ENCODE results near the gene NEK11. TPM values are rescaled to one million over a fixed set of nuclear protein-coding genes. Genes with fewer than 3 reads are reported as not detected.

NEK11 gene
- total and polyA plus RNA-seq, 9 of the 15 experiments (the other 6 are each of a cell fraction or from before 2014, with no cell fraction given), result 0.28 to 1.5 (median 0.87) TPM

DNA sequence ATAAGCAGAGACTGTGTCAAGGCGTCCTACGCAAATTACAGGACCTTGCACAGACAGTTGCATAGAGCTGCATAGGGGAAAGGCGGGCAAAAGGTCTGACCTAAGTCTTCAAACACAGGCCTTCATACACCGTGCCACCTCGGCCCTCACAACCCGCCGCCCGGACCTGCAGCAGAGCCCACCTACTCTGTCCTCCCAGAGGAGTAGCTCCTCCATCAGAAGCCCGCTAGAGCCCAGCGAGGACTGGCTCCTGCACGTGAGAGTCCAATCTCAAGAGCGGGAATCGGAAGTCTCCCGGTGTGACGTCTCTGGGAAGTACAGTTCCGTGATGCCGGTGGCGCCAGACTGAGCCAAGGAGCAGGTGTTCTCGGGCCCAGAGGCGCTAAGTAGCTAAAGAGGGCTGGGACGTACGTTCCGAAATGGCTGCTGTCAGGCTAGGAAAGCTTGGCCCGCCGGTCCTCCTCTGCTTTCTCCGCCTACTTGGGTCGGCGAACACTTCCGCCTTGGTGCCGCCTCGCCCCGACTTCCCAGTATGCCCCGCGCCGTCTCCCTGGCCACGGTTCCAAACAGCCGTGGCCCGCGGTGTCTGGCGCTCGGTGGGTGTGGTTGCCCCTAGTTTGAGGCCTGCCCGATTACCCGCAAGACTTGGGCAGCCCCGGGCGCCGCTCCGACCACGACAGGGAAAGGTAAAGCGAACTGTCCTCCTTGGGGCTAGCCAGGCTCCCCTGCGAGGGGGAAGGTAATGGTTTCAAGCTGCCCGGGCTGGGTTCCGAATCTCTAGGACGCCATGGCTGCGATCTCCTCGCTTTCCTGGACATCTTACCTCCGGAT is at the start of gene NEK11, which contains the start of gene ASTE1 (continued):
- TF ChIP-seq SRSF7 (optimal IDR thresholded peaks at IDR 0.05; ENCODE audit: low read depth, low read length) (no peak), ZNF717 (CRISPR knock-in tag; IDR thresholded peaks at IDR 0.05) (no peak), ZBTB26 (CRISPR knock-in tag; IDR thresholded peaks at IDR 0.05) (no peak), HIVEP1 (CRISPR knock-in tag; IDR thresholded peaks at IDR 0.05) (no peak), ZNF3 (CRISPR knock-in tag; IDR thresholded peaks at IDR 0.05) (no peak), CCNT2 (IDR thresholded peaks at IDR 0.05; ENCODE audit: borderline replicate concordance, extremely low read depth, insufficient read length, low read depth, low read length) (peak; percentile 46), NFATC3 (IDR thresholded peaks at IDR 0.05) (no peak), GATA2 (CRISPR knock-in tag; IDR thresholded peaks at IDR 0.05) (no peak), RFX1 (IDR thresholded peaks at IDR 0.05) (peak; percentile 91), ZNF449 (CRISPR knock-in tag; IDR thresholded peaks at IDR 0.05) (no peak), POLR3A (IDR thresholded peaks at IDR 0.05; ENCODE audit: borderline replicate concordance, extremely low read depth, insufficient read depth, insufficient read length) (no peak), OTX1 (CRISPR knock-in tag; IDR thresholded peaks at IDR 0.05) (no peak)
- TF ChIP-seq, protein P1, sequence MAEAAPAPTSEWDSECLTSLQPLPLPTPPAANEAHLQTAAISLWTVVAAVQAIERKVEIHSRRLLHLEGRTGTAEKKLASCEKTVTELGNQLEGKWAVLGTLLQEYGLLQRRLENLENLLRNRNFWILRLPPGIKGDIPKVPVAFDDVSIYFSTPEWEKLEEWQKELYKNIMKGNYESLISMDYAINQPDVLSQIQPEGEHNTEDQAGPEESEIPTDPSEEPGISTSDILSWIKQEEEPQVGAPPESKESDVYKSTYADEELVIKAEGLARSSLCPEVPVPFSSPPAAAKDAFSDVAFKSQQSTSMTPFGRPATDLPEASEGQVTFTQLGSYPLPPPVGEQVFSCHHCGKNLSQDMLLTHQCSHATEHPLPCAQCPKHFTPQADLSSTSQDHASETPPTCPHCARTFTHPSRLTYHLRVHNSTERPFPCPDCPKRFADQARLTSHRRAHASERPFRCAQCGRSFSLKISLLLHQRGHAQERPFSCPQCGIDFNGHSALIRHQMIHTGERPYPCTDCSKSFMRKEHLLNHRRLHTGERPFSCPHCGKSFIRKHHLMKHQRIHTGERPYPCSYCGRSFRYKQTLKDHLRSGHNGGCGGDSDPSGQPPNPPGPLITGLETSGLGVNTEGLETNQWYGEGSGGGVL (CRISPR knock-in tag; IDR thresholded peaks at IDR 0.05), result no peak
- TF ChIP-seq, protein P2, sequence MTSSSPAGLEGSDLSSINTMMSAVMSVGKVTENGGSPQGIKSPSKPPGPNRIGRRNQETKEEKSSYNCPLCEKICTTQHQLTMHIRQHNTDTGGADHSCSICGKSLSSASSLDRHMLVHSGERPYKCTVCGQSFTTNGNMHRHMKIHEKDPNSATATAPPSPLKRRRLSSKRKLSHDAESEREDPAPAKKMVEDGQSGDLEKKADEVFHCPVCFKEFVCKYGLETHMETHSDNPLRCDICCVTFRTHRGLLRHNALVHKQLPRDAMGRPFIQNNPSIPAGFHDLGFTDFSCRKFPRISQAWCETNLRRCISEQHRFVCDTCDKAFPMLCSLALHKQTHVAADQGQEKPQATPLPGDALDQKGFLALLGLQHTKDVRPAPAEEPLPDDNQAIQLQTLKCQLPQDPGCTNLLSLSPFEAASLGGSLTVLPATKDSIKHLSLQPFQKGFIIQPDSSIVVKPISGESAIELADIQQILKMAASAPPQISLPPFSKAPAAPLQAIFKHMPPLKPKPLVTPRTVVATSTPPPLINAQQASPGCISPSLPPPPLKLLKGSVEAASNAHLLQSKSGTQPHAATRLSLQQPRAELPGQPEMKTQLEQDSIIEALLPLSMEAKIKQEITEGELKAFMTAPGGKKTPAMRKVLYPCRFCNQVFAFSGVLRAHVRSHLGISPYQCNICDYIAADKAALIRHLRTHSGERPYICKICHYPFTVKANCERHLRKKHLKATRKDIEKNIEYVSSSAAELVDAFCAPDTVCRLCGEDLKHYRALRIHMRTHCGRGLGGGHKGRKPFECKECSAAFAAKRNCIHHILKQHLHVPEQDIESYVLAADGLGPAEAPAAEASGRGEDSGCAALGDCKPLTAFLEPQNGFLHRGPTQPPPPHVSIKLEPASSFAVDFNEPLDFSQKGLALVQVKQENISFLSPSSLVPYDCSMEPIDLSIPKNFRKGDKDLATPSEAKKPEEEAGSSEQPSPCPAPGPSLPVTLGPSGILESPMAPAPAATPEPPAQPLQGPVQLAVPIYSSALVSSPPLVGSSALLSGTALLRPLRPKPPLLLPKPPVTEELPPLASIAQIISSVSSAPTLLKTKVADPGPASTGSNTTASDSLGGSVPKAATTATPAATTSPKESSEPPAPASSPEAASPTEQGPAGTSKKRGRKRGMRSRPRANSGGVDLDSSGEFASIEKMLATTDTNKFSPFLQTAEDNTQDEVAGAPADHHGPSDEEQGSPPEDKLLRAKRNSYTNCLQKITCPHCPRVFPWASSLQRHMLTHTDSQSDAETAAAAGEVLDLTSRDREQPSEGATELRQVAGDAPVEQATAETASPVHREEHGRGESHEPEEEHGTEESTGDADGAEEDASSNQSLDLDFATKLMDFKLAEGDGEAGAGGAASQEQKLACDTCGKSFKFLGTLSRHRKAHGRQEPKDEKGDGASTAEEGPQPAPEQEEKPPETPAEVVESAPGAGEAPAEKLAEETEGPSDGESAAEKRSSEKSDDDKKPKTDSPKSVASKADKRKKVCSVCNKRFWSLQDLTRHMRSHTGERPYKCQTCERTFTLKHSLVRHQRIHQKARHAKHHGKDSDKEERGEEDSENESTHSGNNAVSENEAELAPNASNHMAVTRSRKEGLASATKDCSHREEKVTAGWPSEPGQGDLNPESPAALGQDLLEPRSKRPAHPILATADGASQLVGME (CRISPR knock-in tag; IDR thresholded peaks at IDR 0.05), result no peak
- TF ChIP-seq, protein P3, sequence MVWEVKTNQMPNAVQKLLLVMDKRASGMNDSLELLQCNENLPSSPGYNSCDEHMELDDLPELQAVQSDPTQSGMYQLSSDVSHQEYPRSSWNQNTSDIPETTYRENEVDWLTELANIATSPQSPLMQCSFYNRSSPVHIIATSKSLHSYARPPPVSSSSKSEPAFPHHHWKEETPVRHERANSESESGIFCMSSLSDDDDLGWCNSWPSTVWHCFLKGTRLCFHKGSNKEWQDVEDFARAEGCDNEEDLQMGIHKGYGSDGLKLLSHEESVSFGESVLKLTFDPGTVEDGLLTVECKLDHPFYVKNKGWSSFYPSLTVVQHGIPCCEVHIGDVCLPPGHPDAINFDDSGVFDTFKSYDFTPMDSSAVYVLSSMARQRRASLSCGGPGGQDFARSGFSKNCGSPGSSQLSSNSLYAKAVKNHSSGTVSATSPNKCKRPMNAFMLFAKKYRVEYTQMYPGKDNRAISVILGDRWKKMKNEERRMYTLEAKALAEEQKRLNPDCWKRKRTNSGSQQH (CRISPR knock-in tag; IDR thresholded peaks at IDR 0.05), result no peak
